Stimulated activated CD4-positive, alpha-beta T cell treated with anti-CD3 and anti-CD28 coated beads, TNF-alpha, amount 100 ng/mL, for 4 hours (primary cell): ENCODE measurements around the gene PLA2G4F.

Source experiments
- DNase-seq, 3 experiments: peaks; one replicate each; pipeline ENCODE4 v3.0.0-alpha.2; 2020; ENCODE audit warnings: low read depth in 3 of 3

PLA2G4F gene

GRCh38 chr15:42131826-42132806, 24.3 kb downstream of the PLA2G4F start:
- no peak for DNase-seq

GRCh38 chr15:42131006-42131405, 25.4 kb downstream of the PLA2G4F start:
- DNase-seq = no peak

GRCh38 chr15:42130246-42130986, 26.0 kb downstream of the PLA2G4F start:
- no peak for DNase-seq

DNA sequence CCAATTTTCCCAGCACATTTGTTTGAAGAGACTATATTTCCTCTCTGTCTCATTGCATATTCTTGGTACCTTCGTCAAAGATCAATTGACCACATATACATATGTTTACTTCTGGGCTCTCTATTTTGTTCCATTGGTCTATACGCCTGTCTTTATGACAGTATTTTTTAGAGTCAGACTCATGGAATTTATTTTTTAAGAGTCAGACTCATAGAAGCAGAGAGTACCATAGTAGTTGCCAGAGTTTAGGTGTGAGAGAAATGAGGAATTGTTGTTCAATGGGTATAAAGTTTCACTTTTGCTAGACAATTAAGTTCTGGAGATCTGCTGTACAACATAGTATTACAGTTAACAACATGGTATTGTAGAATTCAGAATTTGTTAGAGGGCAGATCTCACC, 27.1 kb downstream of the PLA2G4F start:
- DNase-seq = no peak

- DNase-seq = no peak
Measured at GRCh38 chr15:42128476-42128875, 28.0 kb downstream of the PLA2G4F start.

DNA sequence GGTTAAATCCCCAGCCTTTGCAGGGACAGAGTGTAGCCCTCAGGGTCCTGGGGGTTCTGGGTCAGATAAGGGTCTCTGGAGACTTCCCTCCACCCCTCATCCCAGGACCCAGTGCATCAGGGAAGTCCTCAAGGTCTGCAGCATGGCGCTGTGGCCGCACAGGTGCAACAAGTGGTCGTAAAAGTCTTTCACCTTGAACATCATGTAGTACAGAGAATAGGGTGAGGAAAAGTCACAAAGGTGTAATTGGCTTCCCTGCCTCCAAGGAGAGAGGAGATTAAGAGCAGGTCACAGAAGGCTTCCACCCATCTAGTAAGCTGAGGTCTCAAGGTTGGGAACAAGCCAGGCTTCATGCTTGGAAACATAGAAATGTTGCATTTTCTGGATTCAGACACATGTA, 32.9 kb downstream of the PLA2G4F start:
- DNase-seq = no peak

- no peak for DNase-seq
Measured at GRCh38 chr15:42121682-42122081, 34.8 kb downstream of the PLA2G4F start.

GRCh38 chr15:42121021-42121420, 35.4 kb downstream of the PLA2G4F start:
- no peak for DNase-seq

DNA sequence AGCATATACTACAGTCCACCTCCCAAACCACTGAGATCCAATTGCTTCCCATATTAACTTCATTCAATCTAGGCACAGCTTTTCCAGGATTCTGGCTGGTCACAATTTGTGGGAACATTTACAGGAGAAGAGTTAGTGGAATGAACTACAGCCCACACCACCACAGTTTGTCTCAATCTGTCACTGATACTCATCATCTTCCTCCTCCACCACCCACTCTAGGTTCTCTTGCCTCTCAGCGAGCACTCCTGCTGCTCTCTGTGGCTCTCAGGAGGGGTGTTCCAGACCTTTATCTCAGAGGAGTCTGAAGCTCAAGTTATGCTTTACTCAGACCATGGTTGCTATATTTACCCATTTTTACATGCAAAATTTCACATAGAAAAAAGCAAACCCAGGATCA, 36.2 kb downstream of the PLA2G4F start:
- DNase-seq = no peak

GRCh38 chr15:42119446-42119760, 37.0 kb downstream of the PLA2G4F start:
- no peak for DNase-seq

- no peak for DNase-seq
Measured at GRCh38 chr15:42118650-42119445, 37.6 kb downstream of the PLA2G4F start.

- DNase-seq = no peak
Measured at GRCh38 chr15:42111924-42112323, 44.5 kb downstream of the PLA2G4F start.

DNA sequence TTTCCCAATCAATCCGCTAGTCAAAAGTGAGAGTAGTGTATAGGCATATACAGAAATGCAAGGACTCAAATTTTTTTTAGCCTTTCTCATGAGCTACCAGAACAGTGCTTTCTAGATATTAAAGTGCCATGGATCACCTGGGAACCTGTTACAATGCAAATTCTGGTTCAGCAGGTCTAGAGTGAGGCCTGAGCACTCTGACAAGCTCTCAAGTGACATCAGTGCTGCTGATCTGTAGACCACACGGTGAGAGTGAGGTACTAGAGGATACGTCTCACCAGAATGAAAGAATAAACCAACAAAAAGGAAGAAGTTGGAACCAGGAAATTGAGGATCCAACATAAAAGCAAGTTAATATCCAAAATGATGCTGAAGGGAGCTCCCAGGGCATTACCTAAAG, 46.1 kb downstream of the PLA2G4F start:
- no peak for DNase-seq

DNA sequence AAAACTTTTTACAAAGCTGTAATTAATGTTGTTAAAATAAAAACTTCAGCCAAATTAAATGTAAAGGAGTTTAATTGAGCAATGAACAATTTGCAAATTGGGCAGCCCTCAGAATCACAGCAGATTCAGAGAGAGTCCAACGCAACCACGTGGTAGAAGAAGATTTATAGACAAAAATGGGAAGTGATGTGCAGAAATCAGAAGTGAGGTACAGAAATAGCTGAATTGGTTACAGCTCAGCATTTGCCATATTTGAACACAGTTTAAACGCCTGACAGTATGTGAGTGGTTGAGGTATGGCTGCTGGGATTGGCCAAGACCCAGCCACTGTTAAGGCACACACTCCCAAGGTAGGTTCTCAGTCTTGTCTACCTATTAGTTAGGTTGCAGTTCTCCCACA, 47.6 kb downstream of the PLA2G4F start:
- DNase-seq = no peak

DNA sequence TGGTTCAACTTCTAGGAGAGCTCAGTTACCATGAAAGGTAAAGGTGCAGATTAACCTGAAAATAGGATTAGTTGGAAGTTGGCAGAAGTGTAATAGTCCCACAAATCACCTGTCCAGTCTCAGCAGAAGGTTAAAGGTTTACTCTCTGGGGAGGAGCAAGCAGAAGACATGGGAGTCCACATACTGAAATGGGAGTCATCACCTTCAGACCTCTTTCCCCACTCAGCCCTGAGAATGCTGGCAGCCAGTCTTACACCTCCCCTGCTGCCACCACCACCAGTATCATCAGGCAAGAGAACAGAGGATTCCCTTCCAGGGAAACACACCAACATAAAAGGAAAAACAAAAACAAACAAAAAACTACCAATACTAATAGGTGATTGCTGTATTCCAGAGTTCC, 48.2 kb downstream of the PLA2G4F start:
- no peak for DNase-seq

DNA sequence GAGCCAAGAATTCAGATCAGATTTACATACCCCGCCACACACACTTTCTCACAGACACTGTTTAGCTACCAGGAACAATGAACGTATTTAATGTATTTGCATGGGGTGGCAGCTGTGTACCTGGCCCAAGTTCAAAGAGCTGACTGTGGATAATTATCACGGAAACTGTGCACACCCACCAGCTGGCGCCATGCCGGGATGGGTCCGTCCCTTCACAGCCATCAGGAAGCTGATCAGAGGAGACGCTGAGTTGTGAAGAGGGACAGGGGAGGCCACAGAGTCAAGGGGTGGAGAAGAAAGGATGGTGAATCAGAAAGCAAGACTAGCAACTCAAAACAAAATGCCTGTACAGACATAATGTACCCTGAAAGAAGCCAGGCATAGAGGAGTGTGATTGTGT, 49.0 kb downstream of the PLA2G4F start:
- DNase-seq = no peak

- DNase-seq = no peak
Measured at GRCh38 chr15:42106288-42106687, 50.1 kb downstream of the PLA2G4F start.

- DNase-seq = no peak
Measured at GRCh38 chr15:42104095-42104891, 52.1 kb downstream of the PLA2G4F start.

GRCh38 chr15:42102646-42103235, 53.7 kb downstream of the PLA2G4F start:
- no peak for DNase-seq

DNA sequence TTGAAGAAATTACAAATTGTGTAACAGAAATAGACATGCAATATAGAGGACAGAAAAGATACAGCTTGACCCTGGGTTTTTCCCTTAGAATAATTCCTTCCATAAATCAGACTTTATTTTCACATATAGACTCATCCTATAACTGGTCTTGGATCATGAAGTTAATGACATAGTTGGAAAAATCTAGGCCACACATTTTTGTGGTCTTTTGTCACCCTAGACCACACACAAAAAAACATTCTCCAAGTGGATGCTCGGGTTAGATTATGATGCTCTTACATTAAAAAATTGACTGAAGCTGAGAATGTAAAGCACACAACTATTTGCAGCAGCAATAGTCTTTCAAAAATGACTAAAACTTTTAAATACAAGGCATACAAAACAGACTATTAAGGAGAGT, 54.6 kb downstream of the PLA2G4F start:
- no peak for DNase-seq
